Stimulated activated CD4-positive, alpha-beta T cell treated with anti-CD3 and anti-CD28 coated beads, Interleukin-15, amount 100 ng/mL, for 24 hours (primary cell): ENCODE data around the gene LIN37.

ENCODE experiments used
- DNase-seq: peaks from one replicate; pipeline ENCODE4 v3.0.0-alpha.2; 2020

The LIN37 gene

GRCh38 chr19:35736913-35737886 lies 11.2 kb upstream of the LIN37 start:
- no peak for DNase-seq

- DNase-seq, result no peak
Measured at GRCh38 chr19:35738021-35738886, 10.1 kb upstream of the LIN37 start.

GRCh38 chr19:35738887-35739229 lies 9.5 kb upstream of the LIN37 start:
- no peak for DNase-seq

GRCh38 chr19:35739275-35740107 lies 8.9 kb upstream of the LIN37 start:
- no peak for DNase-seq

GRCh38 chr19:35740108-35740422 lies 8.3 kb upstream of the LIN37 start:
- DNase-seq, result no peak

GRCh38 chr19:35740423-35741202 lies 7.8 kb upstream of the LIN37 start:
- DNase-seq, result peak; percentile 99

GRCh38 chr19:35741203-35741515 lies 7.2 kb upstream of the LIN37 start:
- no peak for DNase-seq

- DNase-seq, result peak; percentile 82
Measured at GRCh38 chr19:35742121-35742724, 6.2 kb upstream of the LIN37 start, which contains the start of gene IGFLR1. Gene IGFLR1, minus strand, starts transcription at chr19:35742452. Its CDS starts 1,272 bp downstream, at chr19:35741180.

- no peak for DNase-seq
Measured at GRCh38 chr19:35743640-35744429, 4.5 kb upstream of the LIN37 start.

GRCh38 chr19:35744430-35745327 lies 3.7 kb upstream of the LIN37 start:
- DNase-seq, result peak; percentile 96

GRCh38 chr19:35745328-35746086 lies 2.9 kb upstream of the LIN37 start, which contains the start of the genes PSENEN and U2AF1L4:
Gene PSENEN, plus strand, starts transcription at chr19:35745651. Its CDS starts 280 bp downstream, at chr19:35745931.
Gene U2AF1L4, minus strand, starts transcription at chr19:35745418. Its CDS starts 27 bp downstream, at chr19:35745391.
- DNase-seq, result peak; percentile 95

- no peak for DNase-seq
Measured at GRCh38 chr19:35746087-35746462, 2.3 kb upstream of the LIN37 start.

GRCh38 chr19:35746531-35746930 lies 1.8 kb upstream of the LIN37 start:
- DNase-seq, result no peak

- no peak for DNase-seq
Measured at GRCh38 chr19:35750167-35750566, 1.8 kb downstream of the LIN37 start.

- no peak for DNase-seq
Measured at GRCh38 chr19:35751839-35752745, 3.7 kb downstream of the LIN37 start.

- no peak for DNase-seq
Measured at GRCh38 chr19:35752746-35753350, 4.5 kb downstream of the LIN37 start.
